Nephron (organoid): ENCODE data around the gene BMP8B.

Experiments
- H3K27ac Mint-ChIP-seq, 3 experiments: 2 replicates each; pipeline ENCODE4 v1.8.0; 2020; ENCODE audit warnings: mixed read lengths in 3 of 3, mild to moderate bottlenecking in 2 of 3, moderate library complexity in 1 of 3
- H3K27me3 Mint-ChIP-seq: 2 replicates; pipeline ENCODE4 v1.8.0; 2021; ENCODE audit warnings: low read depth, mild to moderate bottlenecking, moderate library complexity, mixed read lengths
- H3K36me3 Mint-ChIP-seq: 2 replicates; pipeline ENCODE4 v1.8.0; 2020; ENCODE audit warnings: low read depth, mixed read lengths
- H3K4me1 Mint-ChIP-seq: 2 replicates; pipeline ENCODE4 v1.8.0; 2020; ENCODE audit warnings: mixed read lengths
- H3K4me3 Mint-ChIP-seq, 3 experiments: 2 replicates each; pipeline ENCODE4 v1.8.0; 2020; ENCODE audit warnings: mild to moderate bottlenecking in 3 of 3, mixed read lengths in 3 of 3, moderate library complexity in 2 of 3
- H3K9me3 Mint-ChIP-seq: 2 replicates; pipeline ENCODE4 v1.8.0; 2020; ENCODE audit warnings: mixed read lengths
- CTCF ChIP-seq, 3 experiments: fragments of 200-600 bp; sonication (generic); IDR thresholded peaks; one replicate each; pipeline ENCODE4 v1.5.0; 2021; ENCODE audit warnings: antibody characterized with exemption in 3 of 3; ENCODE audit not compliant: unreplicated experiment in 3 of 3

BMP8B gene

GRCh38 chr1:39753132-39754025 lies 35.3 kb downstream of the BMP8B start:
- H3K36me3 Mint-ChIP-seq: peaks cover 57% of the 10 kb centered on the region
- TF ChIP-seq CTCF (IDR thresholded peaks at IDR 0.05; ENCODE audit: unreplicated experiment in 3 of 3): no peak
- no peak overlapping the region for H3K27ac Mint-ChIP-seq
- no peak overlapping the region for H3K4me3 Mint-ChIP-seq
- H3K27me3 Mint-ChIP-seq: peaks cover 4% of the 10 kb centered on the region
- no peaks in the 10 kb centered on the region for H3K9me3 Mint-ChIP-seq
- H3K4me1 Mint-ChIP-seq: peaks cover 4% of the 10 kb centered on the region

- H3K27ac Mint-ChIP-seq: no peak overlapping the region
- TF ChIP-seq CTCF (IDR thresholded peaks at IDR 0.05; ENCODE audit: unreplicated experiment in 3 of 3): no peak
These were observed 36.0 kb downstream of the BMP8B start for GRCh38 chr1:39752703-39753102.

GRCh38 chr1:39751595-39751994 lies 37.1 kb downstream of the BMP8B start:
- Mint-ChIP-seq H3K4me3 (no peak overlapping the region), H3K4me1 (peaks cover 4% of the 10 kb centered on the region), H3K27ac (no peak overlapping the region), H3K27me3 (peaks cover 4% of the 10 kb centered on the region), H3K9me3 (no peaks in the 10 kb centered on the region), H3K36me3 (peaks cover 61% of the 10 kb centered on the region)
- no peak for TF ChIP-seq CTCF (IDR thresholded peaks at IDR 0.05; ENCODE audit: unreplicated experiment in 3 of 3)

More at GRCh38 chr1:39752703-39753102, 36.0 kb downstream of the BMP8B start:
- Mint-ChIP-seq H3K36me3 (peaks cover 58% of the 10 kb centered on the region), H3K4me3 (no peak overlapping the region), H3K27me3 (peaks cover 4% of the 10 kb centered on the region), H3K9me3 (no peaks in the 10 kb centered on the region), H3K4me1 (peaks cover 4% of the 10 kb centered on the region)

GRCh38 chr1:39745016-39745670 lies 43.5 kb downstream of the BMP8B start:
- H3K4me3 Mint-ChIP-seq: no peak overlapping the region

GRCh38 chr1:39738622-39739366 lies 49.9 kb downstream of the BMP8B start, which contains the start of gene PPIE:
TSS of gene PPIE (plus strand) at chr1:39738882. CDS start at chr1:39738901, 19 bp downstream.
- Mint-ChIP-seq H3K36me3 (peaks cover 20% of the 10 kb centered on the region), H3K9me3 (no peaks in the 10 kb centered on the region), H3K27me3 (peaks cover 38% of the 10 kb centered on the region), H3K4me1 (peaks cover 27% of the 10 kb centered on the region), H3K27ac (peak within 1 kb of the TSS; percentile 89 to 97 (median 97)), H3K4me3 (peak within 1 kb of the TSS; percentile 94 to 99 (median 97))
- no peak for TF ChIP-seq CTCF (IDR thresholded peaks at IDR 0.05; ENCODE audit: unreplicated experiment in 3 of 3)

More at GRCh38 chr1:39745016-39745670, 43.5 kb downstream of the BMP8B start:
- TF ChIP-seq CTCF (IDR thresholded peaks at IDR 0.05; ENCODE audit: unreplicated experiment in 3 of 3): no peak
- no peaks in the 10 kb centered on the region for H3K27me3 Mint-ChIP-seq
- no peak overlapping the region for H3K27ac Mint-ChIP-seq
- H3K4me1 Mint-ChIP-seq: peaks cover 10% of the 10 kb centered on the region
- H3K9me3 Mint-ChIP-seq: no peaks in the 10 kb centered on the region
- H3K36me3 Mint-ChIP-seq: peaks cover 62% of the 10 kb centered on the region
